Stimulated activated CD8-positive, alpha-beta memory T cell treated with anti-CD3 and anti-CD28 coated beads, Interleukin-4, amount 100 ng/mL, for 48 hours (primary cell): ENCODE results near the gene NDUFS4.
"Not testable (repeated sequence)": the region's sequence is repeated elsewhere in the genome, so short reads cannot be mapped to it uniquely, and the experiment has no call there.

Experiments used
- DNase-seq: peaks from one replicate; pipeline ENCODE4 v3.0.0-alpha.2; 2020

Gene NDUFS4

GRCh38 chr5:53576674-53577073, 16.2 kb downstream of the NDUFS4 start:
- DNase-seq = no peak

- no peak for DNase-seq
Measured at GRCh38 chr5:53578854-53579253, 18.4 kb downstream of the NDUFS4 start.

GRCh38 chr5:53580547-53580946, 20.1 kb downstream of the NDUFS4 start:
- no peak for DNase-seq

GRCh38 chr5:53582225-53582624, 21.8 kb downstream of the NDUFS4 start:
- no peak for DNase-seq

GRCh38 chr5:53590759-53591158, 30.3 kb downstream of the NDUFS4 start:
- no peak for DNase-seq

- no peak for DNase-seq
Measured at GRCh38 chr5:53594419-53594818, 34.0 kb downstream of the NDUFS4 start.

GRCh38 chr5:53597894-53598293, 37.5 kb downstream of the NDUFS4 start:
- no peak for DNase-seq

GRCh38 chr5:53601570-53601969, 41.1 kb downstream of the NDUFS4 start:
- DNase-seq = no peak

GRCh38 chr5:53603009-53603687, 42.7 kb downstream of the NDUFS4 start:
- DNase-seq = no peak

- DNase-seq = no peak
Measured at GRCh38 chr5:53604309-53604708, 43.9 kb downstream of the NDUFS4 start.

GRCh38 chr5:53607886-53608285, 47.4 kb downstream of the NDUFS4 start:
- DNase-seq = no peak

GRCh38 chr5:53608897-53609296, 48.5 kb downstream of the NDUFS4 start:
- not testable (repeated sequence) for DNase-seq

- no peak for DNase-seq
Measured at GRCh38 chr5:53613061-53613460, 52.6 kb downstream of the NDUFS4 start.

- DNase-seq = no peak
Measured at GRCh38 chr5:53613536-53613935, 53.1 kb downstream of the NDUFS4 start.

GRCh38 chr5:53614376-53614885, 54.0 kb downstream of the NDUFS4 start:
- DNase-seq = no peak

GRCh38 chr5:53616939-53617549, 56.6 kb downstream of the NDUFS4 start:
- no peak for DNase-seq

- DNase-seq = no peak
Measured at GRCh38 chr5:53631251-53631650, 70.8 kb downstream of the NDUFS4 start.

- DNase-seq = no peak
Measured at GRCh38 chr5:53642061-53642460, 81.6 kb downstream of the NDUFS4 start.

GRCh38 chr5:53643445-53643844, 83.0 kb downstream of the NDUFS4 start:
- no peak for DNase-seq

GRCh38 chr5:53645078-53645477, 84.6 kb downstream of the NDUFS4 start:
- no peak for DNase-seq

GRCh38 chr5:53649352-53649751, 88.9 kb downstream of the NDUFS4 start:
- DNase-seq = no peak

GRCh38 chr5:53660573-53660972, 100.1 kb downstream of the NDUFS4 start:
- not testable (repeated sequence) for DNase-seq

GRCh38 chr5:53665313-53665712, 104.9 kb downstream of the NDUFS4 start:
- DNase-seq = not testable (repeated sequence)

- no peak for DNase-seq
Measured at GRCh38 chr5:53667621-53668020, 107.2 kb downstream of the NDUFS4 start.

GRCh38 chr5:53671447-53671846, 111.0 kb downstream of the NDUFS4 start:
- no peak for DNase-seq
